ENCODE measurements around the gene JAKMIP1. TPM values are rescaled to one million over a fixed set of nuclear protein-coding genes. Genes with fewer than 3 reads are reported as not detected.

JAKMIP1 gene
- polyA plus RNA-seq, 1 donor from 2014 or later: 15.3 TPM

- Histone ChIP-seq H3K79me2 (replicated peaks; ENCODE audit: insufficient read depth, low read length) (no peaks in the 10 kb centered on the region), H3K4me3 (ENCODE audit: low read length) (no peak overlapping the region), H3F3A (ENCODE audit: insufficient read depth, low read length, poor library complexity, severe bottlenecking) (no peaks in the 10 kb centered on the region), H3K27me3 (ENCODE audit: insufficient read depth, low read depth, low read length) (no peaks in the 10 kb centered on the region), H2AFZ (ENCODE audit: low read depth, low read length) (no peak overlapping the region), H3K36me3 (ENCODE audit: insufficient read depth, low read length) (no peaks in the 10 kb centered on the region), H4K20me1 (ENCODE audit: insufficient read depth) (no peaks in the 10 kb centered on the region), H3K9me2 (ENCODE audit: insufficient read depth, low read length) (no peaks in the 10 kb centered on the region), H3K9ac (ENCODE audit: low read length) (no peak overlapping the region), H3K27ac (ENCODE audit: low read length) (no peak overlapping the region), H3K9me3 (ENCODE audit: low read length) (no peaks in the 10 kb centered on the region), H3K4me2 (ENCODE audit: low read length) (no peak overlapping the region)
- TF ChIP-seq EZH2 (IDR thresholded peaks at IDR 0.05; ENCODE audit: borderline replicate concordance, insufficient read depth, low read length, poor library complexity, severe bottlenecking) (no peak), EP300 (conservative IDR thresholded peaks at IDR 0.05; ENCODE audit: poor library complexity, severe bottlenecking) (no peak), TAF1 (IDR thresholded peaks at IDR 0.05; ENCODE audit: low read depth) (no peak), MXI1 (conservative IDR thresholded peaks at IDR 0.05; ENCODE audit: poor library complexity, severe bottlenecking) (no peak), POLR2AphosphoS5 (IDR thresholded peaks at IDR 0.05) (no peak), RAD21 (conservative IDR thresholded peaks at IDR 0.05) (no peak), SMC3 (conservative IDR thresholded peaks at IDR 0.05; ENCODE audit: poor library complexity) (no peak)
- TF ChIP-seq, protein P1, sequence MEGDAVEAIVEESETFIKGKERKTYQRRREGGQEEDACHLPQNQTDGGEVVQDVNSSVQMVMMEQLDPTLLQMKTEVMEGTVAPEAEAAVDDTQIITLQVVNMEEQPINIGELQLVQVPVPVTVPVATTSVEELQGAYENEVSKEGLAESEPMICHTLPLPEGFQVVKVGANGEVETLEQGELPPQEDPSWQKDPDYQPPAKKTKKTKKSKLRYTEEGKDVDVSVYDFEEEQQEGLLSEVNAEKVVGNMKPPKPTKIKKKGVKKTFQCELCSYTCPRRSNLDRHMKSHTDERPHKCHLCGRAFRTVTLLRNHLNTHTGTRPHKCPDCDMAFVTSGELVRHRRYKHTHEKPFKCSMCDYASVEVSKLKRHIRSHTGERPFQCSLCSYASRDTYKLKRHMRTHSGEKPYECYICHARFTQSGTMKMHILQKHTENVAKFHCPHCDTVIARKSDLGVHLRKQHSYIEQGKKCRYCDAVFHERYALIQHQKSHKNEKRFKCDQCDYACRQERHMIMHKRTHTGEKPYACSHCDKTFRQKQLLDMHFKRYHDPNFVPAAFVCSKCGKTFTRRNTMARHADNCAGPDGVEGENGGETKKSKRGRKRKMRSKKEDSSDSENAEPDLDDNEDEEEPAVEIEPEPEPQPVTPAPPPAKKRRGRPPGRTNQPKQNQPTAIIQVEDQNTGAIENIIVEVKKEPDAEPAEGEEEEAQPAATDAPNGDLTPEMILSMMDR (IDR thresholded peaks at IDR 0.05; ENCODE audit: poor library complexity, severe bottlenecking): no peak
- TF ChIP-seq, protein P2, sequence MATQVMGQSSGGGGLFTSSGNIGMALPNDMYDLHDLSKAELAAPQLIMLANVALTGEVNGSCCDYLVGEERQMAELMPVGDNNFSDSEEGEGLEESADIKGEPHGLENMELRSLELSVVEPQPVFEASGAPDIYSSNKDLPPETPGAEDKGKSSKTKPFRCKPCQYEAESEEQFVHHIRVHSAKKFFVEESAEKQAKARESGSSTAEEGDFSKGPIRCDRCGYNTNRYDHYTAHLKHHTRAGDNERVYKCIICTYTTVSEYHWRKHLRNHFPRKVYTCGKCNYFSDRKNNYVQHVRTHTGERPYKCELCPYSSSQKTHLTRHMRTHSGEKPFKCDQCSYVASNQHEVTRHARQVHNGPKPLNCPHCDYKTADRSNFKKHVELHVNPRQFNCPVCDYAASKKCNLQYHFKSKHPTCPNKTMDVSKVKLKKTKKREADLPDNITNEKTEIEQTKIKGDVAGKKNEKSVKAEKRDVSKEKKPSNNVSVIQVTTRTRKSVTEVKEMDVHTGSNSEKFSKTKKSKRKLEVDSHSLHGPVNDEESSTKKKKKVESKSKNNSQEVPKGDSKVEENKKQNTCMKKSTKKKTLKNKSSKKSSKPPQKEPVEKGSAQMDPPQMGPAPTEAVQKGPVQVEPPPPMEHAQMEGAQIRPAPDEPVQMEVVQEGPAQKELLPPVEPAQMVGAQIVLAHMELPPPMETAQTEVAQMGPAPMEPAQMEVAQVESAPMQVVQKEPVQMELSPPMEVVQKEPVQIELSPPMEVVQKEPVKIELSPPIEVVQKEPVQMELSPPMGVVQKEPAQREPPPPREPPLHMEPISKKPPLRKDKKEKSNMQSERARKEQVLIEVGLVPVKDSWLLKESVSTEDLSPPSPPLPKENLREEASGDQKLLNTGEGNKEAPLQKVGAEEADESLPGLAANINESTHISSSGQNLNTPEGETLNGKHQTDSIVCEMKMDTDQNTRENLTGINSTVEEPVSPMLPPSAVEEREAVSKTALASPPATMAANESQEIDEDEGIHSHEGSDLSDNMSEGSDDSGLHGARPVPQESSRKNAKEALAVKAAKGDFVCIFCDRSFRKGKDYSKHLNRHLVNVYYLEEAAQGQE (IDR thresholded peaks at IDR 0.05; ENCODE audit: borderline replicate concordance): no peak
Measured at GRCh38 chr4:6118201-6118600, 82.1 kb downstream of the JAKMIP1 start.

GRCh38 chr4:6116696-6117285, 83.6 kb downstream of the JAKMIP1 start:
- H3K27ac ChIP-seq (ENCODE audit: low read length): no peak overlapping the region
- H3K36me3 ChIP-seq (ENCODE audit: insufficient read depth, low read length): no peaks in the 10 kb centered on the region
- no peaks in the 10 kb centered on the region for H3K9me3 ChIP-seq (ENCODE audit: low read length)
- no peak overlapping the region for H2AFZ ChIP-seq (ENCODE audit: low read depth, low read length)
- no peaks in the 10 kb centered on the region for H3K79me2 ChIP-seq (replicated peaks; ENCODE audit: insufficient read depth, low read length)
- H3K4me2 ChIP-seq (ENCODE audit: low read length): no peak overlapping the region
- no peak overlapping the region for H3K9ac ChIP-seq (ENCODE audit: low read length)
- no peak overlapping the region for H3K4me3 ChIP-seq (ENCODE audit: low read length)
- no peaks in the 10 kb centered on the region for H3K27me3 ChIP-seq (ENCODE audit: insufficient read depth, low read depth, low read length)
- no peaks in the 10 kb centered on the region for H3F3A ChIP-seq (ENCODE audit: insufficient read depth, low read length, poor library complexity, severe bottlenecking)
- H3K9me2 ChIP-seq (ENCODE audit: insufficient read depth, low read length): no peaks in the 10 kb centered on the region
- TF ChIP-seq, protein P1 (IDR thresholded peaks at IDR 0.05; ENCODE audit: poor library complexity, severe bottlenecking): no peak
- no peak for TF ChIP-seq EZH2 (IDR thresholded peaks at IDR 0.05; ENCODE audit: borderline replicate concordance, insufficient read depth, low read length, poor library complexity, severe bottlenecking)
- TF ChIP-seq RAD21 (conservative IDR thresholded peaks at IDR 0.05): no peak
- TF ChIP-seq, protein P2 (IDR thresholded peaks at IDR 0.05; ENCODE audit: borderline replicate concordance): no peak
- TF ChIP-seq EP300 (conservative IDR thresholded peaks at IDR 0.05; ENCODE audit: poor library complexity, severe bottlenecking): no peak
- TF ChIP-seq SMC3 (conservative IDR thresholded peaks at IDR 0.05; ENCODE audit: poor library complexity): no peak
- TF ChIP-seq TAF1 (IDR thresholded peaks at IDR 0.05; ENCODE audit: low read depth): no peak
- no peak for TF ChIP-seq MXI1 (conservative IDR thresholded peaks at IDR 0.05; ENCODE audit: poor library complexity, severe bottlenecking)
- no peak for TF ChIP-seq POLR2AphosphoS5 (IDR thresholded peaks at IDR 0.05)
- H4K20me1 ChIP-seq (ENCODE audit: insufficient read depth): no peaks in the 10 kb centered on the region

All from neural cell (in vitro differentiated cells).